GM20000 (cell line): Measurements from ENCODE around the gene PRDM16.

Source experiments
- DNase-seq: peaks from one replicate; pipeline ENCODE4 v3.0.0; 2012; ENCODE audit warnings: low spot score
- TF ChIP-seq, protein P1 (sequence below): IDR thresholded peaks from 2 replicates; pipeline ENCODE4 v1.5.1; 2012; ENCODE audit warnings: mild to moderate bottlenecking, control low read depth; ENCODE audit errors: extremely low read depth, missing control alignments

Gene PRDM16

DNA sequence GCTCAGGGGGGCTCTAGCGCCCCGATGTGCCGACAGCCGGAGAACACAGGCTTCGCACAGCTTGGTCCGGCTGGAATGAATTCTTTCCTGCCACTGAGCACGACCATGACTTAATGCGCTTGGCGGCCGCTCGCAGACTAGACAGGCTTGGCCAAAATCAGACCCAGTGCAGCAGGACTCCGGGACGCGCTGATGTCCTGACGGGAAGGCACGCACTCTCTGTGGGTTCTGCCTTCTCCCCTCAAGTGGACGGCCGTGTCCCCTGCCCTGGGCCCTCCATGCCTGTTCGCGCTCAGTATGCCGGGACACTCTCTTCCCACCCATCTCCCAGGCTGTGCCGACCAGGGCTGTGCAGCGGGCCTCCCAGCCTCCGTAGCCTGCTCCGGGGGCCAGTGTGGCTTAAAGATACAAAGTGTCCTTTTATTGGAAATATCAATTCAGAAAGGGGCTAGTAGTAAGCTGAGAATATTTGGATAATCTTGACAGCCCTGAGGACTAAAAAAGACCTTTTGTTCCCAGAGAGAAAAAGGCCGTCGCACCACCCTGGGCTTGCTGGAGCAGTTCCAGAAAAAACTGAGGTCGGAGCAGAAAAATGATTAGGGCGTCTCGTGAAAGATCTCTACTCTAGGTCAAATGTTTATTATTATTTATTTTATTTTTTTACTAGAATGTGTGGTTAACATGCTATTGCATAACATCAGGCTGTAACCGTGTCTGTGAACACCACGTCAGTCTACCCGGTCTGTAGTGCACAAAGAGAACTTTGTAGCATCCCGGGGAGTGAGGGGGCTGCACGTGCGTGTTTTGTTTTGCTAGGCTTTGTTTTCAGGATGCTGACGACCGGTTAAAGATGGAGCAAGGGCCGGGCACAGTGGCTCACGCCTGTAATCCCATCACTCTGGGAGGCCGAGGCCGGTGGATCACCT, 297.4 kb downstream of the PRDM16 start:
- DNase-seq, result no peak
- TF ChIP-seq, protein P1, sequence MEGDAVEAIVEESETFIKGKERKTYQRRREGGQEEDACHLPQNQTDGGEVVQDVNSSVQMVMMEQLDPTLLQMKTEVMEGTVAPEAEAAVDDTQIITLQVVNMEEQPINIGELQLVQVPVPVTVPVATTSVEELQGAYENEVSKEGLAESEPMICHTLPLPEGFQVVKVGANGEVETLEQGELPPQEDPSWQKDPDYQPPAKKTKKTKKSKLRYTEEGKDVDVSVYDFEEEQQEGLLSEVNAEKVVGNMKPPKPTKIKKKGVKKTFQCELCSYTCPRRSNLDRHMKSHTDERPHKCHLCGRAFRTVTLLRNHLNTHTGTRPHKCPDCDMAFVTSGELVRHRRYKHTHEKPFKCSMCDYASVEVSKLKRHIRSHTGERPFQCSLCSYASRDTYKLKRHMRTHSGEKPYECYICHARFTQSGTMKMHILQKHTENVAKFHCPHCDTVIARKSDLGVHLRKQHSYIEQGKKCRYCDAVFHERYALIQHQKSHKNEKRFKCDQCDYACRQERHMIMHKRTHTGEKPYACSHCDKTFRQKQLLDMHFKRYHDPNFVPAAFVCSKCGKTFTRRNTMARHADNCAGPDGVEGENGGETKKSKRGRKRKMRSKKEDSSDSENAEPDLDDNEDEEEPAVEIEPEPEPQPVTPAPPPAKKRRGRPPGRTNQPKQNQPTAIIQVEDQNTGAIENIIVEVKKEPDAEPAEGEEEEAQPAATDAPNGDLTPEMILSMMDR, result no peak

DNA sequence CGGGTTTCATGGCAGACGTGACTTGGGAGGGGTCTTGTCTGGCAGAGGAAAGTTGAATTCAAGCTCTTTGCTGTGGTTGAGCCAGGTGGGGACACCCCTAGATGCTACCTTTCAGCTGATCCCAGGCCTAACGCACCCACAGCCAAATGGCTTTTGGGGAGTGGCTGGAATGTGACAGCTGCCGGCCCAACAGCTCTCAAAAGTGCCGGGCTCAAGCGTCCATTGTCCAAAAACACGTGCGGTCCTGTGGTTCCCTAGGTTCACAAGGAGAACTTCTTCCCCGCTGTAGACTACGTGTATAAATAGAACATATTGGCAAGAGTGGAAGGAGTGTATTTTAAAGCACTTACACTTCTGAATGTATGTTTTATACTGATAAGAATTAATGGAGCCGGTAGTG, 298.4 kb downstream of the PRDM16 start:
- TF ChIP-seq, protein P1, result no peak
- no peak for DNase-seq

DNA sequence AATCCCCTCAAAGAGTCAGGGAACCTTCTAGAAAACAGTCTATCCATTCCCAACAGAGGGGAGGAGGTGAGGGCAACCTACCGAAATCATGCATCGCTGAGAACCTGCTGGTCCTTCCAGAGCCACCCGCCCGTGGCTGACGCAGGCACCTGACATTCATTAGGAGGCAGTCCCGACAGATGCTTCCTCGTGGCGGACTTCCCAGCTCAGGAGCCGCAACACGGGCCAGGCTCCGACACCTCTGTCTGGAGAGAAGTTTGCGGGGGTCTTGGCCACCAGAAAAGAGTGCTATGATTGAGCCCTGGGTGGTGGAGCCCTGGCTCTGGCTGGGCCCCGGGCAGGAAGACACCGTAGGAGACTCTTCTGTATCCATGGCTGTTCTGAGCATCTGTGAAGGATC, 299.1 kb downstream of the PRDM16 start:
- no peak for DNase-seq

GRCh38 chr1:3368711-3369445, 299.9 kb downstream of the PRDM16 start:
- no peak for DNase-seq
- TF ChIP-seq, protein P1, result no peak

More for the DNA sequence above, 299.1 kb downstream of the PRDM16 start:
- TF ChIP-seq, protein P1, result no peak

GRCh38 chr1:3369446-3370076, 300.6 kb downstream of the PRDM16 start:
- TF ChIP-seq, protein P1, result no peak
- DNase-seq, result no peak

- DNase-seq, result no peak
- TF ChIP-seq, protein P1, result no peak
Observed at GRCh38 chr1:3370856-3371703, 302.1 kb downstream of the PRDM16 start.
